Measurements from ENCODE around the gene FUT6.

DNA sequence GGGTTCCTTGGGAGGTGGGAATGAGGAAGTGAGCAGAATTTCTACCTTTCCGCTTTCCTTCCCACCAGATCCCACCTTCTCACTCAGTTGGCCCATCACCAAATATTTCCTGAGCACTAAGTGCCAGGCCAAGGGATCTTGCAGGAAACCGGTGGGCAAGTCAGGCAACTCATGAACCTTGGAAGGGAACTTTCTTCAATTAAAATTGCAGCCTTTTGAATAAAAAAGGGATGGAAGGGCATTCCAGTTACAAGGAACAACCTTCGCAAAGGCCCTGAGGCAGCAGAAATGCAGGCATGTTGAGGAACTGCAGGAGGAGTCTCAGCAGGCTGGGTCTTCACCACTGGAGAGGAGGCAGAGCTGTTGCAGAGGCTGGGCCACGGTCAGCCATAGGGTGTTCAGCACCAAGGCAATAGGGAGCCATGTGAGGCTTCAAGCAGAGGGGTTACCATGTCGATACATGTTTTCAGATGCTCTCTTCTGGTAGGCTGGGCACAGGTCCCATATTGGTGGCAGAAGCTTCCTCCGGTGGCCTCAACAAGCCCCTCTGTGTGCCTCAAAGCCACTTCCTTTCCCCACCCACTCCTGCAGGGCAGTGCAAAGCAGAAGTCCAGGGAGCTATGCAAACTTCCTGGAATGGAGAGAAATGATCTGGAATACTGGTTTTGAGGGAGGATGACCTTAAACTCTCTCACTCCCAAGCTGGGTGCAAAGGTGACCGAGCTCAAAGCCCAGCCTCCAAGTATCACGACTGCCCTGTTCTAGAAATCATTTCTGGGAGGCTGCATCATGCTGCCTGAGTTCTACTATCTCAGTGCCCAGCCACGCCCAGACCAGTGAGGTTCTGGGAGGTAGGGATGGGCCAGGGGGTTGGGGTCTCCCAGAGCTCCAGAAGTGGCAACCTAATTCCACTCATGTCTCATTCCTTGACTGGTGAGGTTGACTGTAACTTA lies at the start of gene FUT6:
- TF ChIP-seq ZNF8 (CRISPR knock-in tag; IDR thresholded peaks at IDR 0.05) (no peak), ZFP30 (CRISPR knock-in tag; IDR thresholded peaks at IDR 0.05) (no peak), TOX (CRISPR knock-in tag; IDR thresholded peaks at IDR 0.05; ENCODE audit: borderline replicate concordance) (no peak), CSDC2 (CRISPR knock-in tag; IDR thresholded peaks at IDR 0.05) (no peak), TCF4 (CRISPR knock-in tag; IDR thresholded peaks at IDR 0.05; ENCODE audit: borderline replicate concordance) (no peak)
- TF ChIP-seq, protein P1, sequence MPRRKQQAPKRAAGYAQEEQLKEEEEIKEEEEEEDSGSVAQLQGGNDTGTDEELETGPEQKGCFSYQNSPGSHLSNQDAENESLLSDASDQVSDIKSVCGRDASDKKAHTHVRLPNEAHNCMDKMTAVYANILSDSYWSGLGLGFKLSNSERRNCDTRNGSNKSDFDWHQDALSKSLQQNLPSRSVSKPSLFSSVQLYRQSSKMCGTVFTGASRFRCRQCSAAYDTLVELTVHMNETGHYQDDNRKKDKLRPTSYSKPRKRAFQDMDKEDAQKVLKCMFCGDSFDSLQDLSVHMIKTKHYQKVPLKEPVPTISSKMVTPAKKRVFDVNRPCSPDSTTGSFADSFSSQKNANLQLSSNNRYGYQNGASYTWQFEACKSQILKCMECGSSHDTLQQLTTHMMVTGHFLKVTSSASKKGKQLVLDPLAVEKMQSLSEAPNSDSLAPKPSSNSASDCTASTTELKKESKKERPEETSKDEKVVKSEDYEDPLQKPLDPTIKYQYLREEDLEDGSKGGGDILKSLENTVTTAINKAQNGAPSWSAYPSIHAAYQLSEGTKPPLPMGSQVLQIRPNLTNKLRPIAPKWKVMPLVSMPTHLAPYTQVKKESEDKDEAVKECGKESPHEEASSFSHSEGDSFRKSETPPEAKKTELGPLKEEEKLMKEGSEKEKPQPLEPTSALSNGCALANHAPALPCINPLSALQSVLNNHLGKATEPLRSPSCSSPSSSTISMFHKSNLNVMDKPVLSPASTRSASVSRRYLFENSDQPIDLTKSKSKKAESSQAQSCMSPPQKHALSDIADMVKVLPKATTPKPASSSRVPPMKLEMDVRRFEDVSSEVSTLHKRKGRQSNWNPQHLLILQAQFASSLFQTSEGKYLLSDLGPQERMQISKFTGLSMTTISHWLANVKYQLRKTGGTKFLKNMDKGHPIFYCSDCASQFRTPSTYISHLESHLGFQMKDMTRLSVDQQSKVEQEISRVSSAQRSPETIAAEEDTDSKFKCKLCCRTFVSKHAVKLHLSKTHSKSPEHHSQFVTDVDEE (CRISPR knock-in tag; IDR thresholded peaks at IDR 0.05) = no peak
